Vagina (tissue), 2 donors: ENCODE data around the gene ATN1. TPM values are rescaled to one million over a fixed set of nuclear protein-coding genes. Genes with fewer than 3 reads are reported as not detected.
"Not testable (repeated sequence)": the region's sequence is repeated elsewhere in the genome, so short reads cannot be mapped to it uniquely, and the experiment has no call there.

Source experiments
- DNase-seq, 2 donors: peaks; one replicate each; pipeline ENCODE4 v3.0.0-alpha.2; 2017; ENCODE audit errors: extremely low spot score in 2 of 2
- H3K27ac ChIP-seq: fragments of 200-600 bp; sonication (generic); one replicate; pipeline ENCODE4 v1.5.1; 2019
- H3K27me3 ChIP-seq: fragments of 200-600 bp; sonication (generic); one replicate; pipeline ENCODE4 v1.5.1; 2019
- H3K36me3 ChIP-seq, 2 donors: fragments of 200-600 bp; sonication (generic); one replicate each; pipeline ENCODE4 v1.5.1; 2017 to 2019
- H3K4me1 ChIP-seq: fragments of 200-600 bp; sonication (generic); one replicate; pipeline ENCODE4 v1.5.1; 2019
- H3K4me3 ChIP-seq, 2 donors: fragments of 200-600 bp; sonication (generic); 1 replicate in 1 of 2; 2 replicates in 1 of 2; pipeline ENCODE4 v1.5.1; 2016 to 2019
- H3K9me3 ChIP-seq: fragments of 200-600 bp; sonication (generic); one replicate; pipeline ENCODE4 v1.5.1; 2019
- POLR2A ChIP-seq, 2 donors: fragments of 450-650 bp; IDR thresholded peaks; one replicate each; pipeline ENCODE4 v1.6.1; 2017; ENCODE audit warnings: antibody characterized with exemption in 2 of 2, mild to moderate bottlenecking in 2 of 2, moderate library complexity in 2 of 2
- POLR2AphosphoS5 ChIP-seq, 2 donors: sonication (generic); formaldehyde crosslinking; IDR thresholded peaks; one replicate each; pipeline ENCODE4 v1.9.0; 2017; ENCODE audit warnings: antibody characterized with exemption in 2 of 2, mild to moderate bottlenecking in 2 of 2, low read depth in 1 of 2; ENCODE audit not compliant: insufficient read depth in 1 of 2
- intact Hi-C: fragments of 100-400 bp; cut with DNase I; formaldehyde crosslinking; loops from one replicate; pipeline ENCODE4 v1.15.1; 2023
- total RNA-seq: library from RNA; depleted of rRNA; stranded (reverse); fragments of >200 nt; gene quantifications from one replicate; pipeline ENCODE4 v1.2.3, GENCODE V29; 2016
- TF ChIP-seq, protein P1 (sequence below), 3 experiments: fragments of 450-650 bp in 2 of 3; fragments of 200-600 bp in 1 of 3; sonication (generic) in 1 of 3; IDR thresholded peaks; one replicate each; pipeline ENCODE4 v1.5.1; 2017 to 2019; ENCODE audit warnings: antibody characterized with exemption in 3 of 3, mild to moderate bottlenecking in 2 of 3, moderate library complexity in 2 of 3

Gene ATN1
- total RNA-seq, 1 donor from 2014 or later: 92.1 TPM

DNA sequence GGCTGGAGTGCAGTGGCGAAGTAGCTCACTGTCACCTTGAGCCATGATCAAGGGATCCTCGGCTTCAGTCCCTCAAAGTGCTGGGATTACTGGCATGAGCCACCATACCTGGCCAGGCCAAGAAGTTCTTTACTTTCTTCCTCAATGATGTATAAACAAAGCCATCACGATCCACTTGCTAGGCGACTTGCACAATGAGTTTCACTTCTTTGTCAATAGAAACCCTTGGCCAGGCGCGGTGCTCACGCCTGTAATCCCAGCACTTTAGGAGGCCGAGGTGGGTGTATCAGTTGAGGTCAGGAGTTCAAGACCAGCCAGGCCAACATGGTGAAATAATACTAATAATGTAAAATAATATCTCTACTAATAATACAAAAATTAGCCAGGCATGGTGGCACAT, 40.3 kb upstream of the ATN1 start:
- Histone ChIP-seq H3K4me1 (peaks cover 8% of the 10 kb centered on the region), H3K9me3 (no peaks in the 10 kb centered on the region), H3K4me3 (no peak overlapping the region), H3K27ac (no peak overlapping the region), H3K27me3 (no peaks in the 10 kb centered on the region), H3K36me3 (peaks cover 0 to 16% of the 10 kb centered on the region in 2 donors)
- no peak for DNase-seq
- intact Hi-C loops: no loop called here
- TF ChIP-seq, protein P1, sequence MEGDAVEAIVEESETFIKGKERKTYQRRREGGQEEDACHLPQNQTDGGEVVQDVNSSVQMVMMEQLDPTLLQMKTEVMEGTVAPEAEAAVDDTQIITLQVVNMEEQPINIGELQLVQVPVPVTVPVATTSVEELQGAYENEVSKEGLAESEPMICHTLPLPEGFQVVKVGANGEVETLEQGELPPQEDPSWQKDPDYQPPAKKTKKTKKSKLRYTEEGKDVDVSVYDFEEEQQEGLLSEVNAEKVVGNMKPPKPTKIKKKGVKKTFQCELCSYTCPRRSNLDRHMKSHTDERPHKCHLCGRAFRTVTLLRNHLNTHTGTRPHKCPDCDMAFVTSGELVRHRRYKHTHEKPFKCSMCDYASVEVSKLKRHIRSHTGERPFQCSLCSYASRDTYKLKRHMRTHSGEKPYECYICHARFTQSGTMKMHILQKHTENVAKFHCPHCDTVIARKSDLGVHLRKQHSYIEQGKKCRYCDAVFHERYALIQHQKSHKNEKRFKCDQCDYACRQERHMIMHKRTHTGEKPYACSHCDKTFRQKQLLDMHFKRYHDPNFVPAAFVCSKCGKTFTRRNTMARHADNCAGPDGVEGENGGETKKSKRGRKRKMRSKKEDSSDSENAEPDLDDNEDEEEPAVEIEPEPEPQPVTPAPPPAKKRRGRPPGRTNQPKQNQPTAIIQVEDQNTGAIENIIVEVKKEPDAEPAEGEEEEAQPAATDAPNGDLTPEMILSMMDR (IDR thresholded peaks at IDR 0.05): no peak
- TF ChIP-seq POLR2A (IDR thresholded peaks at IDR 0.05) (no peak), POLR2AphosphoS5 (IDR thresholded peaks at IDR 0.05; ENCODE audit: insufficient read depth in 1 of 2, low read depth in 1 of 2) (no peak)

DNA sequence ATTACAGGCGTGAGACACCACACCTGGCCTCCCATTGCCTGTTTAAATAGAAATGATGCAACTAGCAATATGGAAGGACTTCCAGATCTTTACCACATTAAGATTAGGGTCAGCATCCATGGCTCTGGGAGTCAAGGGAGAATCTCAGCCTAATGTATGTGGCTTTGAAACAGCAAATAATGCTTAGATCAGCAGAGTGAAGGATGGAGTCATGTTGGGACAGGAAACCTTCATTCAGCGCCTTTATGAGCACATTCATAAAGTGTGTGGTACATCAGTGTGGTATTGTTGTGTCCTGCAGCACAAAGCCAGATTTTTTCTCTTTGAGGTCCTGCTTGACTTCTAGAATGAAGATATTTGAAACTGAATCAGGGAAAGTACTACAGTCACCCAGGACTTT, 39.4 kb upstream of the ATN1 start:
- intact Hi-C loops: no loop called here
- peaks cover 0 to 16% of the 10 kb centered on the region in 2 donors for H3K36me3 ChIP-seq
- no peak for TF ChIP-seq POLR2A (IDR thresholded peaks at IDR 0.05)
- TF ChIP-seq, protein P1 (IDR thresholded peaks at IDR 0.05): no peak
- no peak for TF ChIP-seq POLR2AphosphoS5 (IDR thresholded peaks at IDR 0.05; ENCODE audit: insufficient read depth in 1 of 2, low read depth in 1 of 2)
- no peak overlapping the region for H3K4me3 ChIP-seq
- no peak for DNase-seq
- H3K9me3 ChIP-seq: no peaks in the 10 kb centered on the region
- H3K27me3 ChIP-seq: no peaks in the 10 kb centered on the region
- H3K4me1 ChIP-seq: peaks cover 8% of the 10 kb centered on the region
- H3K27ac ChIP-seq: no peak overlapping the region

DNA sequence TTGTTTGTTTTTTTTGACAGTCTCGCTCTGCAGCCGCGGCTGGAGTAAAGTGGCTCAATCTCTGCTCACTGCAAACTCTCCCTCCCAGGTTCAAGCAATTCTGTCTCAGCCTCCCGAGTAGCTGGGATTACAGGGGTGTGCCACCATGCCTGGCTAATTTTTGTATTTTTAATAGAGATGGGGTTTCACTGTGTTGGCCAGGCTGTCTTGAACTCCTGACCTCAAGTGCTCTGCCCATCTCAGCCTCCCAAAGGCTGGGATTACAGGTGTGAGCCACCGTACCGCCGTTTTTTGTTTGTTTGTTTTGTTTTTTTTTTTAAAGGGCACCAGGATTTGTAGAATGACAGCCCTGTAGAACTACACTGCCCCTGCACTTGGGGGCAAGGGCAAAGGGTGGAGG, 39.0 kb upstream of the ATN1 start:
- H3K36me3 ChIP-seq: peaks cover 0 to 14% of the 10 kb centered on the region in 2 donors
- H3K4me1 ChIP-seq, H3K4me3 ChIP-seq, intact Hi-C loops, H3K27me3 ChIP-seq, H3K27ac ChIP-seq, H3K9me3 ChIP-seq, DNase-seq: not testable (repeated sequence)

DNA sequence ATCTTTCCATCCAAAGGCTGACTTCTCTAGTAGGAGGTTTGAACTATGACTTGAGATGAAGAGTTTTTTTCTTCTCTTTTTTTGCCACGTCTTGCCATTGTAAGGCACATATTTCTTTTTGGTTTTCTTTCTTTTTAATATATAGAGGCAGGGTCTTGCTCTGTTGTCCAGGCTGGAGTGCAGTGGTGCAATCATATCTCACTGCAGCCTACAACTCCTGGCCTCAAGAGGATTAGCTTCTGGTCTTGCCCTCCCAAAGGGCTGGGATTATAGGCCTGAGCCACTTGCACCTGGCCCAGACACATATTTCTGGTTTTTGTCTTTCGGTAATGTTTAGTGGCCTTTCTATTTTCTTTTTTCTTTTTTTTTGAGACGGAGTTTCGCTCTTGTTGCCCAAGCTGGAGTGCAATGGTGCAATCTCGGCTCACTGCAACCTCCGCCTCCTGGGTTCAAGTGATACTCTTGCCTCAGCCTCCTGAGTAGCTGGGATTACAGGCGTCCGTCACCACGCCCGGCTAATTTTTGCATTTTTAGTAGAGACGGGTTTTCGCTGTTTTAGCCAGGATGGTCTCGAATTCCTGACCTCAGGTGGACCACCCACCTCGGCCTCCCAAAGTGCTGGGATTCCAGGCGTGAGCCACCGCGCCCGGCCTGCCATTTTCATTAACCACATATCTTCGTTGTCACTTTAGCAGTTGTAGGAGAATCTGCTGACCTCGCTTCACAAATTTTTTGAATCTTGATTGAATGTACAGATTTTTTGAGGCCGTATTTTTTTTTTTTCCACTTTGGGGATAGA, 37.8 kb upstream of the ATN1 start:
- H3K4me1 ChIP-seq, intact Hi-C loops, H3K9me3 ChIP-seq, H3K27me3 ChIP-seq, H3K4me3 ChIP-seq, DNase-seq, H3K36me3 ChIP-seq: not testable (repeated sequence)
- H3K27ac ChIP-seq: peak overlapping the region; percentile 93

DNA sequence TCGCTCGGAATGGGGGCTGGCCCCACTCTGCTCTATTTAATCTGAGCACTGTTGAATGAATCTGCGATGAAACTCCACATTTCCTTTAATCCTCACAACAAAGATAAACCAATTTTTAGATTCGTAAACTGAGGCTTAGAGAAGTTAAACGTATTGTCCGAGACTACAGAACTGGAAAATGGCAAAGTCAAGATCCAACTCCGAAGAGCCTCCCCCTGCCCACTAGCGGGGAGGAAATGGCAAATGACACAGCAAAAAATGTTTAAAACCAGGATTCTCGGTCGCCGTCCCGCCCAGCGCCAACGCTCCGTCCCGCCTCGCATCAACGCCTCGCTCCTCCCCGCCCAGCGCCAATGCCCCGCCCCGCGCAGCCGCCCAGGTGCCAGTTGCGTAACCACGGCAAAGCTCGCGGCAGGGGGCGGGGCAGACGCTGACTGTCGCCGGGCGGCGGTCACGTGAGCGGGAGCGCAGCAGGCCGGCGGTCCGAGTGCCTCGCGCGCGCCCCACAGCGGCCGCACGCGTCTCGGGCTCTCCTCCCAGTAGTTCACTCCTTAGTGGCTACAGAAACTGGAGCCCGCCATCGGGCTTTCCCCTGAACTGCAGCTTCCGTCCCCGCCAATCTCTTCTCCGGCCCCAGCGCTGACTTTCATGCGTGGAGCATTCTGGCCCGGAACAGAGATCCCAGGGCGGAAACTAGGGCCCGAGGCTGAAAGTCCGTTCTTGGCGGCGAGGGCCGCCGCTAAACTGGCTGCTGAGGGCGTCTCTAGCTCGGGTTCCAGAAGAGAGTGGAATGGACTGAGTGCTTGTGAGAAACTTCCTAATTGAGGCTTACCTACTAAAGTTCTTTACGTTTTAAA, 36.7 kb upstream of the ATN1 start:
- intact Hi-C loops: no loop called here
- H3K4me3 ChIP-seq: peak overlapping the region; percentile 49 to 51

More for the DNA sequence above, 36.7 kb upstream of the ATN1 start:
- H3K9me3 ChIP-seq: no peaks in the 10 kb centered on the region
- H3K27me3 ChIP-seq: no peaks in the 10 kb centered on the region
- TF ChIP-seq POLR2A (IDR thresholded peaks at IDR 0.05): peak in 1 of 2 donors; percentile 65
- TF ChIP-seq, protein P1 (IDR thresholded peaks at IDR 0.05): peak; percentile 83 to 98 (median 93)
- peak in 1 of 2 donors; percentile 87 for TF ChIP-seq POLR2AphosphoS5 (IDR thresholded peaks at IDR 0.05; ENCODE audit: insufficient read depth in 1 of 2, low read depth in 1 of 2)
- DNase-seq: peak in 1 of 2 donors; percentile 96
- H3K4me1 ChIP-seq: peaks cover 8% of the 10 kb centered on the region
- H3K27ac ChIP-seq: peak overlapping the region; percentile 93
- H3K36me3 ChIP-seq: no peaks in the 10 kb centered on the region
